GM19193 (cell line): ENCODE measurements around the gene KIF21A.

Source experiments
- POLR2A ChIP-seq: IDR thresholded peaks from 4 replicates; pipeline ENCODE4 v1.6.1; 2011; ENCODE audit not compliant: insufficient read depth, insufficient read length; ENCODE audit errors: extremely low read depth

KIF21A gene

GRCh38 chr12:39348941-39349626 is 93.8 kb downstream of the KIF21A start:
- TF ChIP-seq POLR2A: no peak

- TF ChIP-seq POLR2A: no peak
These were observed 94.4 kb downstream of the KIF21A start for GRCh38 chr12:39348523-39348922.

GRCh38 chr12:39344926-39345325 is 98.0 kb downstream of the KIF21A start:
- TF ChIP-seq POLR2A: no peak

DNA sequence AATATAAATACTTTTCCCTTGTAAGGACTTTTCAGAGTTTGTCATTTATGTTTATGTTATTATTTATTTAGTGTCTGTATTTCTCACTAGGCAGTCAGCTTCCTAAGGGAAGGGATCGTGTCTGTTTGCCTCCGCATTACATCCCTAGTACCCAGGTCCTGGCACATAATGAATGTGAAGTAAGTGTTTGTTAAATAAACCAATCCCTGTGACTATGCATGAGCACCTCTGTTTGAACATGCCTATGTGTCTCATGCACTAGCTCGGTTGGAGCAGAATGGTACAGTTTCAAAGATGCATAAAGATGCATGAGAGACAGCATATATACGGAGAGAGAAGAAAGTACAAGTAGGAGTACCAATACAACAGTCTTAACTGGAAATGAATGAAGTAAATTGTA is 99.3 kb downstream of the KIF21A start:
- TF ChIP-seq POLR2A: no peak

GRCh38 chr12:39341761-39342160 is 101.2 kb downstream of the KIF21A start:
- no peak for TF ChIP-seq POLR2A

- no peak for TF ChIP-seq POLR2A
These were observed 101.7 kb downstream of the KIF21A start for GRCh38 chr12:39341179-39341578.

DNA sequence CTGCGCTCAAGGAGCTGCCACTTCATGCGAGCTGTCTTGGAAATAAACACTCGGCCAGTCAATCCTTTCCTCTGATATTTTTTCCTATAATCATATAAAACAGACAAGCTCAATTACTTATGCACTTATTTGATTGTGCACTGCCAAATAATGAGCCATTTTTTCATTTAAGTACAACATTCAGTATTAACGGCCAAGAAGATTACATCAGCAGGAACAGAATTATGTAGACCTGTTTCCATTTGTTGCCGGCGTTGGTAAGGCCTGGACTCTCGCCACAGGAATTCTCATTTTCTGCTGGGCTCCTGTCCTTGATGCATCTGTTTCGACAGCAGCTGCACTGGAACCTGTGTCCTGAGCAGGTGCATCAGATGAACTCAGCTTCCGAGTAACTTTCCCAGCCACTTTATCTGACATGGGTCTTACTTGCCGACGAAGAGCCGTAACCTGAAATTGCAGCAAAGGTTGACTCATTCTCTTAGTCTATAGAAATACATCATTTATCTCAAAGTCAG is 110.2 kb downstream of the KIF21A start:
- TF ChIP-seq POLR2A: no peak

GRCh38 chr12:39331539-39332261 is 111.2 kb downstream of the KIF21A start:
- TF ChIP-seq POLR2A: no peak

DNA sequence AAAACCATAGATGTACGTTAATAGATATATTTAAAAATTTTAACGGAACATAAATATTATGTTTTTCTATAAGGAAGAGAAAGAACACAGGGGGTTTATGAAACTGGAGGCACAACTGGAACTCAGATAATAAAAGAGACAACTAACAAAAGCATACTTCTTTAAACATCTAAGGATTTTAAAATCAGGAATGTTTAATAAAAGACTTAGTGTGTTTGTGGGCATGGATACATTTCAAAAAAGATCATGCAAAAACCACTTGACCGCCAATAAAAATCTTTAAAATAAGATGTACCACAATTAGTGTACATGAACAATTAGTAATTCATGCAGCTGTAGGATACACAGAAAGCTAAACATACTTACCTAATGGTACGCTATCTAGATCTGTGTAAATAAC is 113.0 kb downstream of the KIF21A start:
- TF ChIP-seq POLR2A: no peak

DNA sequence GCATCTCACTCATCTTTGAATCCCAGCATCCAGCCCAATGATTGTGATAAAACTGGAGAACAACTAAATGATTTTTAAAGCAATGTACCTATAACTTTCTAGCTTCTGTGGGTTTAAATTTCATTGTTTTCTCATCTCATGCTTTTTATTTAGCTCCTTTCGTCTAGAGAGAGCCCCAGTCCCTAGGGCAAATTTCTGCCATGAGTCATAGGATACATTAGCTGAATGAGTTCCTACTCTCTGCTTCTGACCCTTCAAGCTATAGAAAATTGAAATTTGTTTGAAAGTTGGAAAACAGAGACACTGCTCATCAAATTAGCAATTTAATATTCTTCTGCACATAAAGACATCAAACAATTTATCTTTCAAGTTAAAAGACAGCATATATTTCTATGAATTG is 113.9 kb downstream of the KIF21A start:
- TF ChIP-seq POLR2A: no peak

DNA sequence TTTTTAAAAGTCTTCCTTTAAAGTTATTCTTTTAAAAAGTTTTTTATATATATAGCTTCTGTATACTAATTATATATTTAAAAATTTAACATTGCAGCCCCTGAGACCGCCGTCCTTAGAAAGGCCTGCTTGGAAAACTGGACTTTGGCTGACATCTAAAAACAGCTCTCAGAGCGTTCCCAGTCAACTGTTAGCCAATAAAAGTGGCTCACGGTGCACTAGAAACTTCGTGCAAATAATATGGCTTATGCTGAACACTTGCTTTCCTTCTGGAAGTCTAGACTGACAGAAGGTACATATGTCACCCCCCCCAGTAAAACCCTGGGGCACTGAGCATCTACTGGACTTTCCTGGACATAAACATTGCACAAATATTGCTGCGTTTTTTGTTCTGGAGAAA is 115.0 kb downstream of the KIF21A start:
- TF ChIP-seq POLR2A: no peak

GRCh38 chr12:39327510-39327909 is 115.4 kb downstream of the KIF21A start:
- TF ChIP-seq POLR2A: no peak

GRCh38 chr12:39319180-39319579 is 123.7 kb downstream of the KIF21A start:
- no peak for TF ChIP-seq POLR2A

GRCh38 chr12:39314547-39314946 is 128.4 kb downstream of the KIF21A start:
- no peak for TF ChIP-seq POLR2A

- no peak for TF ChIP-seq POLR2A
These were observed 133.4 kb downstream of the KIF21A start for GRCh38 chr12:39309516-39309915.

DNA sequence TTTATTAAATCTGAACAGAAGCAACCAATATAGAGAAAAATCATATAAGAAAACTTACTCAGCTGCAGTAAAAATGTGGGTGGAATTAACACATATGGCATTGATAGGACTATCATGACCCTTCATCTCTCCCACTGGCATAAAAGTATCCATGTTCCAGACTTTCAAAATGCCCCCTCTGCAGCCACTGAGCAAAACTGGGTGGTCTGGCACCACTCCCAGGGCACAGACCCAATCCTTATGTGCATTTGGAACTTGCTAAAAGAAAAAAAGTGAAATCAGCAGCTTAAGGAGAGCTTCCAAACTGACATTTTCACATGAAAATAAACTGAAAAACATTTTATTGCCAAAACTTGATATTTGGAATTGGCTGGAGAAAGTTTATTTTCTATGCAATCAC is 141.5 kb downstream of the KIF21A start:
- TF ChIP-seq POLR2A: no peak
